GM21619 (cell line): ENCODE data around the gene RNF114.
A peak's percentile ranks its signal among the peaks of the same experiment; 100 is the strongest.
"Not testable (repeated sequence)": the region's sequence is repeated elsewhere in the genome, so short reads cannot be mapped to it uniquely, and the experiment has no call there.

Experiments
- ATAC-seq: cut with Tn5 transposase; IDR thresholded peaks from one replicate; pipeline ENCODE4 v1.9.1; 2021; ENCODE audit not compliant: unreplicated experiment

The RNF114 gene, protein sequence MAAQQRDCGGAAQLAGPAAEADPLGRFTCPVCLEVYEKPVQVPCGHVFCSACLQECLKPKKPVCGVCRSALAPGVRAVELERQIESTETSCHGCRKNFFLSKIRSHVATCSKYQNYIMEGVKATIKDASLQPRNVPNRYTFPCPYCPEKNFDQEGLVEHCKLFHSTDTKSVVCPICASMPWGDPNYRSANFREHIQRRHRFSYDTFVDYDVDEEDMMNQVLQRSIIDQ

DNA sequence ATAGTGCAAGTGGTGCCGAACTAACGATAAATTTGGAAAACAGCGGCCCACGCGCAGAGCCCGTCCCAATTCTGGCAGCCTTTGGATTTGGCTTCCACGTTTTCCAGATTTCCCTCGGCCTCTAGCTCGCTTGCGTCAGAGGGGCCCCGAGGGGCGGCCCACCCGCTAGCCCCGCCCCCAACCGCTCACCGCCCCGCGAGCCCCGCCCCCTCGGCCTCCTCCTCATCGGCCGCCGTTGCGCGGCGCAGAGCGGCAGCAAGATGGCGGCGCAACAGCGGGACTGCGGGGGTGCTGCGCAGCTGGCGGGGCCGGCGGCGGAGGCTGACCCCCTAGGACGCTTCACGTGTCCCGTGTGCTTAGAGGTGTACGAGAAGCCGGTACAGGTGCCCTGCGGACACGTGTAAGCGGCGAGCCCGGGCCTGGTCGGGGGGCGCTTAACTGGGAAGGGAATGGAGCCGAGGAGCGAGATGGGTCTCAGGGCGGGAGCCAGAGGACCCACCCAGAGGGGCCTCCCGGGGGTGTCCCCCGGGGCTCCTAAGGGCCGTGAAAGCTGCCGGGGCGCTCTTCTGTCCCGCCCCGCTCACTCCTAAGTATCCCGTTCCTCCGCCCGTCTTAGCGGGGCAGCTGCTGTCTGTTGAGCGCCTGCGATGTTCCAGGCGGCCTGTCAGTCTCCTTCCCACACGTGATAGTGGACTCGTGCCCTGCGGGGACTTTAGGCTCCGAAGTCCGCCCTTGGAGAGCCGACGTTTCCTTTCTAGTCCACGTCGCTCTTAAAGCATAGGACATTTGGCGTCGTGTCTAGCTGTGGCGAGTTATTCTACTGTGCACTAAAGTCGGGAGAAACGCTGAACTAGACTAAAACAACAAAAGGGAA lies at the start of gene RNF114:
Gene RNF114, plus strand, starts transcription at position 245 of the 874 bp plus-strand sequence. Its CDS starts 16 bp downstream, at position 261.
- ATAC-seq: peak; percentile 64

DNA sequence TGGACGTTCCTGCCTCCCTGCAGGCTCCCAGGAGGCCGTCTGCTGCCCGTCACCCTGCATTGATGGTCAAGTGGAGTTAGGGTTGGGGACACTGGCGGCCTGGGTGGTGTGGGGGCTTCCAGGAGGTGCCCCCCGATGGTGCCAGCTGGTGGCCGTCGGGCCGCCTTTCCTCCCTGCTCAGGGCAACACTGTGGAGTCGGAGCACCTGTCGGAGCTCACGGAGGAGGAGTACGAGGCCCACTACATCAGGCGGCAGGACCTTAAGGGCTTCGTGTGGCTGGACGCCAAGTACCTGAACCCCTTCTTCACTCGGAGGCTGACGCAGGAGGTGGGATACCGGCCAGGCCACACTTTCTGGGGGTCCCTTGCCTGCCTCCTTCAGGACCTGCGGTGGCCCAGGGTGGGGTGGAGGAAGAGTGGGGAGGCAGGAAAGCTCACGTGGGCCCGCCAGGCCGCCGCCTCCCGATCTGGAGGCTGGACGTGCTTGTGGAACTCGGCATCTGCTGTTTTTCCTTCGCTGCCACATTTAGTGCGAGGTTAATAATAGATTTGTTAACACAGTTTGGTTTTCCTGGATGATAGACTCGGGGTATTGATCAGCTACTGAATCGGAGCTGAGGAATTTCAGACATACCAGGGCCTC lies 49.5 kb upstream of the RNF114 start:
- ATAC-seq: no peak

DNA sequence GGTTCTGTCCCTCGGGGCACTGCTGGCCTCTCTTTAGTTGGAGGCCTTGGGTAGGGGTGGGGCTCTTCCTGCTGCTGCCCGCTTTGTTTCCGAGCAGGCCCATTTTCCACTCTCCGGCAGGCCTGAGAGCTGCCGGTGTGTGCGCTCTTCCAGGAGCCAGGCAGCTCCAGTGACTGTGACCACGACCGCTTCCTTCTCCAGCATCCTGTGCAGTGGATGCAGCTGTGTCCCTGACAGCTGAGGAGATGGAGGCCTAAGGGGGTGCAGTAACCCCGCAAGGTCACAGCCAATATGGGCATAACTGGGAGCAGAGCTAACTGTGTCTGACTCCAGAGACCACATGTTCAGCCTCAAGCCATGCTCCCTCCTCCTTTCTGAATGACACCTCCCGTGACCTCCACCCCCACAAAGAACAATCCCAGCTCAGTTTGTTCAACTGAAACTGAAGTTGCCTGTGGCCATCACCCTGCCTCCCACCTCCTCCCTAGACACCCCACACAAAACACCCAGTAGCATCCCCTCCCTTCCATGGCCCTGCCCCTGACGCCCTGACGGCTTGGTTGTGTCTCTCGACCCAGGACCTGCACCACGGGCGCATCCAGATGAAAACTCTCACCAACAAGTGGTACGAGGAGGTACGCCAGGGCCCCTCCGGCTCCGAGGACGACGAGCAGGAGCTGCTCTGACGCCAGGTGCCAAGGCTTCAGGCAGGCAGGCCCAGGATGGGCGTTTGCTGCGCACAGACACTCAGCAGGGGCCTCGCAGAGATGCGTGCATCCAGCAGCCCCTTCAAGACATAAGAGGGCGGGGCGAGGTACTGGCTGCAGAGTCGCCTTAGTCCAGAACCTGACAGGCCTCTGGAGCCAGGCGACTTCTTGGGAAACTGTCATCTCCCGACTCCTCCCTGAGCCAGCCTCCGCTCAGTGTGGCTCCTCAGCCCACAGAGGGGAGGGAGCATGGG lies 48.7 kb upstream of the RNF114 start:
- ATAC-seq: no peak

- no peak for ATAC-seq
Measured at GRCh38 chr20:49888212-49889000, 47.8 kb upstream of the RNF114 start.

DNA sequence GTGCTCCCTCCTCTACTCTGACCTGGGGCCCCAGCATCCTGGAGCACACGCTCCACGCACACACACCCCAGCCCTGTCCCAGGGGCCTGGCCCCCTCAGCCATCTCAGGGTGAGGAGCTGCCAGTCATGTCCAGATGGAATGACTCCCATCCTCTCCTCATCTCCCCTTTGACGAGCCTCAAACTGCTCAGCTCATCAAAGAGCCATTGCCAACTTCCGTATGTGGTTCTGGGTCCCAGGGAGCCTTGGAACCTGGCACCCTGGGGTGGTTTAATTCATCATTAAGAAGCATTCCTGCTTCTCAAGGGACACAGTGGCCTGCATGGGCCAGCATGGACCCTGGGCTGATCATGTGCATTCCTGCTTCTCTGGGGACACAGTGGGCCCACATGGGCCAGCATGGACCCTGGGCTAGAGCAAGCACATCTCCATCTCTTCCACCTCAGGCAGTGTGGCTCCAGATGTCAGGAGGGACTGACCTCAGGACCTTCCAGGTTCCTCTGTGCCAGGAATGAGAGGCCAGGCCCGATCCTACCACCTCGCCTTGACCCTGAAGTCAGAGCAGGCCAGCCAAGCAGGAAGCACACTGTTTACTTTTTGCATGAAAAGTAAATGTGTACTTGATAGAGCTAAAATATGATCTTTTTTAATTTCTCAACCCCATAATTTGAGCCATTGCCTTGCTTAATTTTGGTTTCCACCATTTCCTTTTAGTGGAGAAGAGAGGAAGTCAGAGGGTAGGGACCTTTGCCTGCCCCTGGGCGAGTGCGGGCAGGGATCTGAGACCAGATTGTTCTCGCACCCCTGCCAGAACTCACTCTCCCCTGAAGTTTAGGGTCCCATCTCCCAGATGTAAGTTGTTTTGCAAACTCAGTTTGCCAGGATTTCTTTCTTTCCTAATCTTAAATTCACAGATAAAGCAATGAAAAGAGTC lies 46.9 kb upstream of the RNF114 start:
- no peak for ATAC-seq

- no peak for ATAC-seq
Measured at GRCh38 chr20:49889935-49890333, 46.3 kb upstream of the RNF114 start.

GRCh38 chr20:49890471-49891361 lies 45.5 kb upstream of the RNF114 start:
- ATAC-seq: no peak

- ATAC-seq: no peak
Measured at GRCh38 chr20:49891476-49892110, 44.6 kb upstream of the RNF114 start.

GRCh38 chr20:49892260-49892659 lies 43.9 kb upstream of the RNF114 start:
- no peak for ATAC-seq

GRCh38 chr20:49892817-49893216 lies 43.4 kb upstream of the RNF114 start:
- ATAC-seq: no peak

DNA sequence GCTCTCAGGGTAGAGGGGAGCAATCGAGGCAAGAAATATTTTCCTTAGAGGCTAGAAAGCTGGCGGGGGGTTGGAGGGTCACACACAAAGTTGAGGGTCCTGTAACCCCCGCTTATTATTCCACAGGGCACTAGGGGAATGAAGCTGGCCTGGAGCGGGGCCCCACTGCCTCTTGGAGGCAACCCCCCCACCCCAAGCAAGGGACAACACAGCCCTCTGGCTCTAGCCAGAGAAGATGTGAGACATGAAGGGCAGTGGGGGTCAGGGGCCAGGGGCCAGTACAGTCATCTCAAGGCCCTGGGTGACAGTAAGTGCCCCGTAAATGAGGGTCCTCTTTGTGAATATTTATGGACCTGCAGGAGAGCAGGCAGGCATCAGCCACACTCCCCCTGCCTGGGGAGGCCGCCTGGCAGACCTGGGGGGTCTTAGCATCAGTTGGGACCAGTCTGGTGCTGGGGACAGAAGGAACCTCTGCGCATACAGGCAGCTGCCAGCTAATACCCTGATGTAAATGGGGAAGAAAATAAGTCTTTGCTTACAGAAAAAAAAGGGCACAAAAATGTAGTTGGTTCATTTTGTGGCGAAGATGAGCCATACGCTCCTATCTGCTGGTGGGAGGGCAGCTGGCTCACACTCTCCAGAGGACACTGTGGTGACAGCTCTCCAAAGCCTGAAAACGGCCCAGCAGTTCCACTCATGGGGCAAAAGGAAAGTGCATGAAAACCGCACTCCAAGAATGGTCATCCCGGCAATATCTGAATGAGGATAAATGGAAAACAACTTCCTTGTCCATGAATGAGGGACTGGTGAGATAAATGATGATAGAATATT lies 42.7 kb upstream of the RNF114 start:
- no peak for ATAC-seq

DNA sequence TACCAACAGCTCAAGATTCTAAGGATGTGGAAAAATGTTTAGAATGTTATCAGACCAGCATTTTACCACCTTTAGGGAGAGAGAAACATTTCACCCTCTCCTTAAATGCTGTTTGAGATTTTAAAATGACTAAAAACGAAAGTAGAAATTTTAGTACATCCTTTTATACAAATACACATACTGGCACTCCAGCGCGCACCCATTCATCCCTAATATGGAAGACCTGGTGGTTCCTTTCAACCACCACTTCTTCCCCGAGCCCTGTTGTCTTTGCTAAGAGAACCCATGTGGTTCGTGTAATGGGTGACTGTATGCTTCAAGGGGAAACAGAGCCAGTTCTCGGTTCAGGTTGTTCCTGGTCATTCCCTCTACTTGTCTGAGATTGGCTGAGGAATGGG lies 42.1 kb upstream of the RNF114 start:
- ATAC-seq: no peak

DNA sequence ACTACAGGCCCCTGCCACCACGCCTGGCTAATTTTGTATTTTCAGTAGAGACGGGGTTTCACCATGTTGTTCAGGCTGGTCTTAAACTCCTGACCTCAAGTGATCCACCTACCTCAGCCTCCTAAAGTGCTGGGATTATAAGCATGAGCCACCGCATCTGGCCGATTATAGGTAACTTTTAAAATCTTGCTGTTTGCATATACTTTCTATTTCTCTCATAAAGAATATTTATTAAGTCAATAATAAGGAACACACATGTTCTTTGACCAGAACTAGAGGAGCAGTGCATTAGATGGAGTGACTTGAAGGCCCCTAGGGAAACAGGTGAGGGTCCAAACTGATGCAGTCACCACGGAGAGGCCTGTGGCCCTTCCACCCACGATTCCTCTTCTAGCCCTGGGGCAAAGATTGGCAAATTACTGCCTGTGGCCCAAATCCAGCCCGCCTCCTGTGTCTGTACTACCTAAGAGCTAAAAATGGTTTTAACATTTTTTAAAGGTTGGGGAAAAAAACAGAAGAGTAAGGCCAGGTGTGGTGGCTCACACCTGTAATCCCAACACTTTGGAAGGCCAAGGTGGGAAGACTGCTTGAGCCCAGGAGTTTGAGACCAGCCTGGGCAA lies 40.6 kb upstream of the RNF114 start:
- ATAC-seq: not testable (repeated sequence)

DNA sequence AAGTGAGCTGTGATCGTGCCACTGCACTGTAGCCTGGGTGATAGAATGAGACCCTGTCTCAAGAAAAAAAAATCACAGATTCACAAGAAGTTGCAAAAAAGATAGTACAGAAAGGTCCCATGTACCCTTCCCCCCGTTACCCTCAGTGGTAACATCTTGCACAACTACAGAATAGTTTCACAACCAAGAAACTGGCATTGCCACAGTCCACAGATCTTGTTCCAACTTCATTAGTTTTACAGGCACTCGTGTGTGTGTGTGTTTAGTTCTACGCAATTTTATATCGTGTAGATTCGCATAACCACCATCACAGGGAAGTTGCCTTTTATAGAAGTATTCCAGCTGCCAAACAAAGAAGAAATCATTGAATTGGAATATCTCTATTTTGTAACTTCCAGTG lies 40.0 kb upstream of the RNF114 start:
- no peak for ATAC-seq

GRCh38 chr20:49899541-49900383 lies 36.4 kb upstream of the RNF114 start:
- no peak for ATAC-seq
